Activated CD8-positive, alpha-beta T cell treated with anti-CD3 and anti-CD28 coated beads for 36 hours (primary cell): Measurements from ENCODE around the gene CNTD1. TPM values are rescaled to one million over a fixed set of nuclear protein-coding genes. Genes with fewer than 3 reads are reported as not detected.

Experiments used
- ATAC-seq: fragments of 200-7000 bp; cut with Tn5 transposase; one replicate; pipeline ENCODE4 v1.10.0; 2021; ENCODE audit warnings: mild to moderate bottlenecking, moderate library complexity
- CTCF ChIA-PET: fragments of 350-600 bp; sonication (Branson Sonifier 250); formaldehyde crosslinking; loops from one replicate; lab custom pipeline; 2021; ENCODE audit warnings: antibody characterized with exemption; lab: Charles Lee
- POLR2A ChIA-PET: fragments of 350-600 bp; sonication (Branson Sonifier 250); formaldehyde crosslinking; loops from one replicate; lab custom pipeline; 2021; ENCODE audit warnings: antibody characterized with exemption; lab: Charles Lee
- DNase-seq: peaks from one replicate; pipeline ENCODE4 v3.0.0-alpha.2; 2020
- H3K27ac Mint-ChIP-seq: one replicate; pipeline ENCODE4 v1.8.0; 2021; ENCODE audit warnings: mild to moderate bottlenecking, mixed read lengths
- H3K27me3 Mint-ChIP-seq: one replicate; pipeline ENCODE4 v1.8.0; 2021; ENCODE audit warnings: mixed read lengths
- H3K36me3 Mint-ChIP-seq: one replicate; pipeline ENCODE4 v1.8.0; 2021; ENCODE audit warnings: low read depth, mixed read lengths
- H3K4me1 Mint-ChIP-seq: one replicate; pipeline ENCODE4 v1.8.0; 2021; ENCODE audit warnings: low read depth, mixed read lengths
- H3K4me3 Mint-ChIP-seq: one replicate; pipeline ENCODE4 v1.8.0; 2021; ENCODE audit warnings: mild to moderate bottlenecking, moderate library complexity, mixed read lengths
- H3K9me3 Mint-ChIP-seq: one replicate; pipeline ENCODE4 v1.8.0; 2021; ENCODE audit warnings: mixed read lengths
- intact Hi-C: fragments of 100-400 bp; cut with micrococcal nuclease; formaldehyde crosslinking; loops from one replicate; pipeline ENCODE4 v1.10.0; 2022
- total RNA-seq, 2 experiments: library from RNA; stranded (reverse); gene quantifications; one replicate each; pipeline ENCODE4 v1.2.3, GENCODE V29; 2021
- TF ChIP-seq, protein P1 (sequence below): fragments of 200-600 bp; IDR thresholded peaks from one replicate; pipeline ENCODE4 v1.8.0; 2022; ENCODE audit warnings: antibody characterized with exemption, mild to moderate bottlenecking

The CNTD1 gene
- total RNA-seq, 2 experiments from 2014 or later: 0.23 TPM; not detected in 1

- POLR2A ChIA-PET: interaction anchor here (0.8 to 2.9 kb wide), 10 partner anchors 9 to 153 kb away, joined by 3 to 27 read pairs (median 4); partner anchors contain the start of genes PSME3 and RPL27
- DNase-seq: no peak
- intact Hi-C loops: loop anchor here (10.0 kb wide), 2 partner anchors 79 to 149 kb away; partner anchors contain the start of gene RPL27
- Mint-ChIP-seq H3K27me3 (no peaks in the 10 kb centered on the region), H3K4me3 (no peak overlapping the region), H3K36me3 (peaks cover 28% of the 10 kb centered on the region), H3K9me3 (no peaks in the 10 kb centered on the region), H3K27ac (peak overlapping the region; percentile 85), H3K4me1 (peaks cover 19% of the 10 kb centered on the region)
- CTCF ChIA-PET: interaction anchor here (1.1 to 1.7 kb wide), 4 partner anchors 28 to 152 kb away, joined by 3 to 6 read pairs (median 5); partner anchors contain the start of gene RPL27
- ATAC-seq: no peak
- TF ChIP-seq, protein P1, sequence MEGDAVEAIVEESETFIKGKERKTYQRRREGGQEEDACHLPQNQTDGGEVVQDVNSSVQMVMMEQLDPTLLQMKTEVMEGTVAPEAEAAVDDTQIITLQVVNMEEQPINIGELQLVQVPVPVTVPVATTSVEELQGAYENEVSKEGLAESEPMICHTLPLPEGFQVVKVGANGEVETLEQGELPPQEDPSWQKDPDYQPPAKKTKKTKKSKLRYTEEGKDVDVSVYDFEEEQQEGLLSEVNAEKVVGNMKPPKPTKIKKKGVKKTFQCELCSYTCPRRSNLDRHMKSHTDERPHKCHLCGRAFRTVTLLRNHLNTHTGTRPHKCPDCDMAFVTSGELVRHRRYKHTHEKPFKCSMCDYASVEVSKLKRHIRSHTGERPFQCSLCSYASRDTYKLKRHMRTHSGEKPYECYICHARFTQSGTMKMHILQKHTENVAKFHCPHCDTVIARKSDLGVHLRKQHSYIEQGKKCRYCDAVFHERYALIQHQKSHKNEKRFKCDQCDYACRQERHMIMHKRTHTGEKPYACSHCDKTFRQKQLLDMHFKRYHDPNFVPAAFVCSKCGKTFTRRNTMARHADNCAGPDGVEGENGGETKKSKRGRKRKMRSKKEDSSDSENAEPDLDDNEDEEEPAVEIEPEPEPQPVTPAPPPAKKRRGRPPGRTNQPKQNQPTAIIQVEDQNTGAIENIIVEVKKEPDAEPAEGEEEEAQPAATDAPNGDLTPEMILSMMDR: no peak
Measured at GRCh38 chr17:42845556-42845917, 46.9 kb downstream of the CNTD1 start.

- TF ChIP-seq, protein P1: no peak
- Mint-ChIP-seq H3K27ac (peak overlapping the region; percentile 85), H3K27me3 (no peaks in the 10 kb centered on the region), H3K4me1 (peaks cover 19% of the 10 kb centered on the region), H3K36me3 (peaks cover 26% of the 10 kb centered on the region), H3K4me3 (no peak overlapping the region), H3K9me3 (no peaks in the 10 kb centered on the region)
- ChIA-PET POLR2A (interaction anchor here (0.8 to 2.9 kb wide), 9 partner anchors 9 to 152 kb away, joined by 3 to 27 read pairs (median 3); partner anchors contain the start of genes PSME3 and RPL27), CTCF (interaction anchor here (1.1 to 1.7 kb wide), 4 partner anchors 28 to 152 kb away, joined by 3 to 6 read pairs (median 5); partner anchors contain the start of gene RPL27)
- intact Hi-C loops: loop anchor here (10.0 kb wide), 2 partner anchors 79 to 149 kb away; partner anchors contain the start of gene RPL27
- peak; percentile 84 for ATAC-seq
- peak; percentile 79 for DNase-seq
Measured at GRCh38 chr17:42845918-42846593, 47.4 kb downstream of the CNTD1 start.

DNA sequence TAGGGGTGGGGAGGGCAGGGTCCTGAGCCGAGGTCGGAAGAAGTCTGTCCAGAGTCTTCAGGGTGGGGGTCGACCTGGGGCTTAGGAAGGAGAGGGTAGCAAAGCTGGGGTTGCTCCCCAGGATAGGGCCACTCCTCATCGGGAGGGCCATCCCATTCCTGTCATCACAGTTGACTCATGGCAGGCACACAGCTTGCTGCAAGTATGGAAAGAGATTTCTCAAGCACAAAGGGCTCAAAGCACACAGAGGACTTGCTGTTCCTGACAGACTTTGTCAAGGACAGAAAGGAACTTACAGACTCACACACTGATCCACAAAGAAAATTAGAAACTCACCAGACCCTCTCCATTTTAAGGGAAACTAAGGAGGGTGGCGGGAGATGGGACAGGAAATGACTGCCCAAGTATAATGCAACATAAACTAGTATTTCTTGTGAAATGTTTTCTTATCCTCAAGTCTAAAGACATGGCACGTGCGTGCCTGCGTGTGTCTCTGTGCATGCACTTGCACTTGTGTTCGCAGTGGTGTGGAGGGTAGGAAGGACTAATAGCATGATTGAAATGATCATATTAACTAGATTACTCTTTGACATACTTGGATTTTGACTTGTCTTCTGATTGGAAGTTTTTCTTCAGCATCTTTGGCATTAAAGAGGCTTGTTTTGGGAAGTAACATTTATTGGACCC is 48.1 kb downstream of the CNTD1 start:
- no peaks in the 10 kb centered on the region for H3K27me3 Mint-ChIP-seq
- ChIA-PET CTCF (interaction anchor here (1.2 to 1.7 kb wide), 2 partner anchors 82 to 92 kb away, joined by 5 read pairs; no protein-coding TSS in a partner anchor), POLR2A (interaction anchor here (1.3 to 2.9 kb wide), 4 partner anchors 10 to 82 kb away, joined by 3 to 27 read pairs (median 5); partner anchors contain the start of gene PSME3)
- no peak overlapping the region for H3K4me3 Mint-ChIP-seq
- intact Hi-C loops: loop anchor here (10.0 kb wide), 2 partner anchors 78 to 148 kb away; partner anchors contain the start of gene RPL27
- peaks cover 19% of the 10 kb centered on the region for H3K4me1 Mint-ChIP-seq
- H3K27ac Mint-ChIP-seq: peak overlapping the region; percentile 2
- DNase-seq (no peak), ATAC-seq (no peak)
- peaks cover 24% of the 10 kb centered on the region for H3K36me3 Mint-ChIP-seq
- TF ChIP-seq, protein P1: no peak
- H3K9me3 Mint-ChIP-seq: no peaks in the 10 kb centered on the region

- H3K9me3 Mint-ChIP-seq: no peaks in the 10 kb centered on the region
- ATAC-seq (no peak), DNase-seq (no peak)
- CTCF ChIA-PET: interaction anchor here (1.3 kb wide), 1 partner anchor 13 kb away, joined by 3 read pairs; no protein-coding TSS in a partner anchor
- POLR2A ChIA-PET: interaction anchor here (0.6 to 1.3 kb wide), 3 partner anchors 14 to 189 kb away, joined by 3 read pairs; partner anchors contain the start of gene TUBG2
- no peaks in the 10 kb centered on the region for H3K27me3 Mint-ChIP-seq
- peaks cover 14% of the 10 kb centered on the region for H3K36me3 Mint-ChIP-seq
- TF ChIP-seq, protein P1: no peak
- no peak overlapping the region for H3K27ac Mint-ChIP-seq
- peaks cover 19% of the 10 kb centered on the region for H3K4me1 Mint-ChIP-seq
- intact Hi-C loops: loop anchor here (10.0 kb wide), 2 partner anchors 77 to 147 kb away; partner anchors contain the start of gene RPL27
- H3K4me3 Mint-ChIP-seq: no peak overlapping the region
Measured at GRCh38 chr17:42848093-42848492, 49.4 kb downstream of the CNTD1 start.
